H9 (cell line): ENCODE measurements around the gene OPTC. TPM values are rescaled to one million over a fixed set of nuclear protein-coding genes. Genes with fewer than 3 reads are reported as not detected.

ENCODE experiments used
- DNase-seq: peaks from one replicate; pipeline ENCODE4 v3.0.0-alpha.2; 2017
- H2AFZ ChIP-seq: one replicate; pipeline ENCODE4 v1.6.1; 2013; ENCODE audit warnings: mild to moderate bottlenecking, low read length, control low read depth, moderate library complexity
- H2AK5ac ChIP-seq: 2 replicates; pipeline ENCODE4 v1.6.1; 2013; ENCODE audit warnings: low read length, control low read depth, mixed read lengths; ENCODE audit not compliant: insufficient read length
- H2BK120ac ChIP-seq: one replicate; pipeline ENCODE4 v1.6.1; 2013; ENCODE audit warnings: low read depth, mild to moderate bottlenecking, low read length, control low read depth, inconsistent platforms; ENCODE audit not compliant: poor library complexity, severe bottlenecking
- H2BK12ac ChIP-seq: 2 replicates; pipeline ENCODE4 v1.6.1; 2013; ENCODE audit warnings: low read length, control low read depth, mixed read lengths, low read depth; ENCODE audit not compliant: insufficient read length
- H2BK15ac ChIP-seq: 2 replicates; pipeline ENCODE4 v1.6.1; 2013; ENCODE audit warnings: low read depth, low read length, control low read depth
- H2BK20ac ChIP-seq: one replicate; pipeline ENCODE4 v1.6.1; 2013; ENCODE audit warnings: low read depth, mild to moderate bottlenecking, low read length, control low read depth, inconsistent platforms; ENCODE audit not compliant: poor library complexity, severe bottlenecking
- H2BK5ac ChIP-seq: 2 replicates; pipeline ENCODE4 v1.6.1; 2013; ENCODE audit warnings: low read length, control low read depth, mixed read lengths; ENCODE audit not compliant: insufficient read length
- H3K14ac ChIP-seq: 2 replicates; pipeline ENCODE4 v1.6.1; 2013; ENCODE audit warnings: low read length, control low read depth; ENCODE audit not compliant: insufficient read depth
- H3K18ac ChIP-seq: 2 replicates; pipeline ENCODE4 v1.6.1; 2013; ENCODE audit warnings: low read depth, mild to moderate bottlenecking, mixed read lengths, low read length, control low read depth; ENCODE audit not compliant: insufficient read length
- H3K23ac ChIP-seq: 2 replicates; pipeline ENCODE4 v1.6.1; 2013; ENCODE audit warnings: low read length, control low read depth, mixed read lengths, low read depth; ENCODE audit not compliant: insufficient read length
- H3K23me2 ChIP-seq: 2 replicates; pipeline ENCODE4 v1.6.1; 2013; ENCODE audit warnings: low read depth, mild to moderate bottlenecking, mixed read lengths, low read length, control low read depth; ENCODE audit not compliant: insufficient read length, poor library complexity, severe bottlenecking
- H3K27ac ChIP-seq: 2 replicates; pipeline ENCODE4 v1.5.1; 2013; ENCODE audit warnings: low read length, control low read depth, mixed read lengths, low read depth; ENCODE audit not compliant: insufficient read length
- H3K27me3 ChIP-seq: 2 replicates; pipeline ENCODE4 v1.6.1; 2013; ENCODE audit warnings: low read length, control low read depth, inconsistent platforms; ENCODE audit not compliant: insufficient read depth
- H3K4ac ChIP-seq: 2 replicates; pipeline ENCODE4 v1.6.1; 2013; ENCODE audit warnings: low read depth, mild to moderate bottlenecking, control low read depth, inconsistent platforms, low read length, moderate library complexity
- H3K4me1 ChIP-seq: 2 replicates; pipeline ENCODE4 v1.6.1; 2013; ENCODE audit warnings: low read length, control low read depth, inconsistent platforms; ENCODE audit not compliant: insufficient read depth
- H3K4me2 ChIP-seq: 2 replicates; pipeline ENCODE4 v1.6.1; 2013; ENCODE audit warnings: low read length, control low read depth, mixed read lengths; ENCODE audit not compliant: insufficient read length, insufficient read depth
- H3K56ac ChIP-seq: 2 replicates; pipeline ENCODE4 v1.6.1; 2013; ENCODE audit warnings: low read depth, mild to moderate bottlenecking, mixed read lengths, low read length, control low read depth; ENCODE audit not compliant: insufficient read length
- H3K79me1 ChIP-seq: 2 replicates; pipeline ENCODE4 v1.6.1; 2013; ENCODE audit warnings: low read depth, mild to moderate bottlenecking, moderate library complexity, low read length, control low read depth, inconsistent platforms; ENCODE audit not compliant: insufficient read depth, poor library complexity, severe bottlenecking
- H3K79me2 ChIP-seq: 2 replicates; pipeline ENCODE4 v1.6.1; 2013; ENCODE audit warnings: low read length, control low read depth, inconsistent platforms; ENCODE audit not compliant: insufficient read depth
- H3K9ac ChIP-seq: 2 replicates; pipeline ENCODE4 v1.6.1; 2013; ENCODE audit warnings: low read length, control low read depth, mixed read lengths; ENCODE audit not compliant: insufficient read length; ENCODE audit errors: extremely low read depth
- H3K9me3 ChIP-seq: one replicate; pipeline ENCODE4 v1.6.1; 2013; ENCODE audit warnings: low read depth, low read length, inconsistent platforms; ENCODE audit not compliant: control insufficient read depth
- H3T11ph ChIP-seq: one replicate; pipeline ENCODE4 v1.6.1; 2013; ENCODE audit warnings: mild to moderate bottlenecking, low read length, control low read depth, inconsistent platforms
- H4K20me1 ChIP-seq: one replicate; pipeline ENCODE4 v1.6.1; 2013; ENCODE audit not compliant: control insufficient read depth, insufficient read length, insufficient read depth
- H4K5ac ChIP-seq: 2 replicates; pipeline ENCODE4 v1.6.1; 2013; ENCODE audit warnings: low read depth, mild to moderate bottlenecking, mixed read lengths, low read length, control low read depth; ENCODE audit not compliant: insufficient read length
- H4K8ac ChIP-seq: replicated peaks from 2 replicates; pipeline ENCODE4 v1.6.1; 2013; ENCODE audit warnings: low read length, control low read depth, mixed read lengths, low read depth; ENCODE audit not compliant: insufficient read length
- H4K91ac ChIP-seq: 2 replicates; pipeline ENCODE4 v1.6.1; 2013; ENCODE audit warnings: low read depth, mild to moderate bottlenecking, moderate library complexity, mixed read lengths, low read length, control low read depth; ENCODE audit not compliant: insufficient read length
- H3K27ac Mint-ChIP-seq, 3 experiments: 2 replicates in 2 of 3; 3 replicates in 1 of 3; pipeline ENCODE4 v1.8.0; 2020 to 2021; ENCODE audit warnings: mixed read lengths in 3 of 3, mild to moderate bottlenecking in 1 of 3, moderate library complexity in 1 of 3
- H3K27me3 Mint-ChIP-seq: 2 replicates; pipeline ENCODE4 v1.8.0; 2021; ENCODE audit warnings: low read depth, mild to moderate bottlenecking, moderate library complexity, mixed read lengths
- H3K36me3 Mint-ChIP-seq, 3 experiments: 2 replicates in 2 of 3; 3 replicates in 1 of 3; pipeline ENCODE4 v1.8.0; 2020 to 2021; ENCODE audit warnings: low read depth in 3 of 3, mixed read lengths in 3 of 3; ENCODE audit not compliant: insufficient read depth in 1 of 3
- H3K4me1 Mint-ChIP-seq, 2 experiments: 2 replicates each; pipeline ENCODE4 v1.8.0; 2020; ENCODE audit warnings: mixed read lengths in 2 of 2
- H3K4me3 Mint-ChIP-seq, 2 experiments: 2 replicates in 1 of 2; 3 replicates in 1 of 2; pipeline ENCODE4 v1.8.0; 2020 to 2021; ENCODE audit warnings: mild to moderate bottlenecking in 2 of 2, mixed read lengths in 2 of 2, moderate library complexity in 1 of 2
- H3K9me3 Mint-ChIP-seq, 2 experiments: 2 replicates in 1 of 2; 3 replicates in 1 of 2; pipeline ENCODE4 v1.8.0; 2020; ENCODE audit warnings: mild to moderate bottlenecking in 2 of 2, mixed read lengths in 2 of 2, moderate library complexity in 1 of 2
- CTCF ChIP-seq: fragments of 200-600 bp; sonication (generic); conservative IDR thresholded peaks from 3 replicates; pipeline ENCODE4 v1.8.0; 2021; ENCODE audit warnings: antibody characterized with exemption, mild to moderate bottlenecking
- WGBS: extraction: QIAGEN DNeasy Blood & Tissue Kit; methylation state at CpG from one replicate; pipeline ENCODE4 v1.1.7; 2013; ENCODE audit warnings: missing lambda C conversion rate, low lambda C conversion rate, mixed read lengths; ENCODE audit not compliant: insufficient read length; ENCODE audit errors: extremely low coverage; 5-methylcytosine and 5-hydroxymethylcytosine counted together
- total RNA-seq: library from RNA; stranded (reverse); gene quantifications from 2 replicates; pipeline ENCODE4 v1.2.1, GENCODE V29; 2021

OPTC gene
- total RNA-seq, 1 experiment from 2014 or later: 1.1 TPM

GRCh38 chr1:203525685-203526084, 31.7 kb downstream of the OPTC start:
- no peaks in the 10 kb centered on the region for H4K20me1 ChIP-seq
- H3K27ac Mint-ChIP-seq: no peak overlapping the region
- TF ChIP-seq CTCF: no peak
- peaks cover 6% of the 10 kb centered on the region; the same call in 1 of the 2 replicates for H3K27me3 ChIP-seq
- H3K9me3 Mint-ChIP-seq: no peaks in the 10 kb centered on the region
- H3K4me3 Mint-ChIP-seq: no peak overlapping the region
- H4K91ac ChIP-seq: no peak overlapping the region
- H3K79me1 ChIP-seq: no peaks in the 10 kb centered on the region
- no peak overlapping the region for H2BK15ac ChIP-seq
- H3K14ac ChIP-seq: no peak overlapping the region
- H3K27ac ChIP-seq: no peak overlapping the region
- no peaks in the 10 kb centered on the region for H3K23me2 ChIP-seq
- H2BK12ac ChIP-seq: no peak overlapping the region
- no peak overlapping the region for H3K4ac ChIP-seq
- no peak overlapping the region for H2BK5ac ChIP-seq
- H3K9me3 ChIP-seq: no peaks in the 10 kb centered on the region
- peaks cover 51 to 59% of the 10 kb centered on the region in 2 experiments for H3K4me1 Mint-ChIP-seq
- no peak for DNase-seq
- H2AK5ac ChIP-seq: no peak overlapping the region
- no peak overlapping the region for H3K4me2 ChIP-seq
- no peak overlapping the region for H3K56ac ChIP-seq
- no peak overlapping the region for H4K5ac ChIP-seq
- peaks cover 10% of the 10 kb centered on the region; the same call in 1 of the 2 replicates for H3K4me1 ChIP-seq
- no peak overlapping the region for H3K23ac ChIP-seq
- no peak overlapping the region for H2BK20ac ChIP-seq
- peaks cover 24% of the 10 kb centered on the region for H3K27me3 Mint-ChIP-seq
- H2AFZ ChIP-seq: no peak overlapping the region
- no peaks in the 10 kb centered on the region for H3K36me3 Mint-ChIP-seq
- no peak overlapping the region for H3K9ac ChIP-seq
- H3K18ac ChIP-seq: no peak overlapping the region
- no peak overlapping the region for H4K8ac ChIP-seq
- WGBS: no CpG with 5 or more reads among the region's 3 CpGs
- H2BK120ac ChIP-seq: no peak overlapping the region
- no peak overlapping the region for H3T11ph ChIP-seq
- H3K79me2 ChIP-seq: no peaks in the 10 kb centered on the region
